ENCODE data around the gene LETMD1.
"Not testable (repeated sequence)": the region's sequence is repeated elsewhere in the genome, so short reads cannot be mapped to it uniquely, and the experiment has no call there.

Gene LETMD1, protein sequence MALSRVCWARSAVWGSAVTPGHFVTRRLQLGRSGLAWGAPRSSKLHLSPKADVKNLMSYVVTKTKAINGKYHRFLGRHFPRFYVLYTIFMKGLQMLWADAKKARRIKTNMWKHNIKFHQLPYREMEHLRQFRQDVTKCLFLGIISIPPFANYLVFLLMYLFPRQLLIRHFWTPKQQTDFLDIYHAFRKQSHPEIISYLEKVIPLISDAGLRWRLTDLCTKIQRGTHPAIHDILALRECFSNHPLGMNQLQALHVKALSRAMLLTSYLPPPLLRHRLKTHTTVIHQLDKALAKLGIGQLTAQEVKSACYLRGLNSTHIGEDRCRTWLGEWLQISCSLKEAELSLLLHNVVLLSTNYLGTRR

DNA sequence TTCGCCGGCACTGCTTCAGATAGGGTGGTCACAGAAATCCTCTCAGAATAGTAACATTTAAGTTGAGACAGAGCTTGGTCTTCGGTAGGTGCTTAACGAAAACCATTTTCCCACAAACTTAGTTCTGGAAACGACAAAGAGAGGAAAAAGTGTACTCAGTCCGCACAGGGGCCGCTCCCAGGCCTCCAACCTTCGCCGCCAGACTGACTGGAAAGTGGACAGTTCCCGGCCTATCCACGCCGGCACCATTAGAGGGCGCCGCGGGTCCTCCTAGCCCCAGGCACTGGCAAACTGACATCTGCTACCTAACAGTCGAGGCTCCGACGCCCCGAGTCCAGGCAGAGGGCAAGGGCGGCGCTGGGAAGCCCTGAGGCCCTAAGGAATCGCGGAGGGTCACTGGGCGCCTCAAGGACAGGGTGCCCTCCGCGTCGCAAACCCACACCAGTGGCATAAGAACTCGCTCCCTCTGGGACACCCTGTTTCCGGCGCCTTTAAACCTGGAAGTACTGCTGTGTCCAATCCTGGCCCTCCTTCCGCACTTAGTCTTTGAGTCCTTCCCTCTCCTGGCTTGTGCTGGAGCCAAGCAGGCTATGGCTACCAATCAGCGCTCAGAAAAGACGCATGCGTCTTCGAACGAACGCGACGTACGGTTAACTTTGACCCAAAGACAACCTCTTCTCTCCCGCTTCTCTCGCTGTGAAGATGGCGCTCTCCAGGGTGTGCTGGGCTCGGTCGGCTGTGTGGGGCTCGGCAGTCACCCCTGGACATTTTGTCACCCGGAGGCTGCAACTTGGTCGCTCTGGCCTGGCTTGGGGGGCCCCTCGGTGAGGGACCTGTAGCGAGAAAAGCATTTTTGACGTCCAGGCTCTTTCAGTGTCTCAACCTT is at the start of gene LETMD1:
TSS of gene LETMD1 (plus strand) at position 673 of the 886 bp plus-strand sequence. CDS start at position 703, 30 bp downstream.
- peak within 1 kb of the TSS; percentile 73 for H3K27ac ChIP-seq
- DNase-seq (ENCODE audit: low read depth, low spot score) = peak; percentile 96

DNA sequence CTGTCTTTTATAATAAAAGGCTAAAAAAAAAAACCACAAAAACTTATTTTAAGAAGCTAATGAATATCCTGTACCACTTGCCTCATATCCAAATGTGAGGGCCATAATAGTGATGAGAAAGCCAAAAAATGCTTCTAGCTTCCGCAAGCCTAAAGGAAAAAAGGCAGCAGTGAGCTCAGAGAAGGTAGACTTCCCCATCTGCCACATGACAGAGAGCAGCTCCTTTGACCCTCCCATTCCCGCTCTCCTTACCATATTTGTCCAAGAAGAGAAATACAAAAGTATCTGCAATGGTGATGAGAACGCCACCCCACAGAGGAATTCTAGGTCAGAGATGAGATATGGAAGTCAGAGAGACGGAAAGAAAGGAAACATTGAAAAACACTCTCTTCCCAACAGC is 49.0 kb upstream of the LETMD1 start:
- no peak for DNase-seq (ENCODE audit: low read depth, low spot score)
- H3K27ac ChIP-seq = no peak overlapping the region

DNA sequence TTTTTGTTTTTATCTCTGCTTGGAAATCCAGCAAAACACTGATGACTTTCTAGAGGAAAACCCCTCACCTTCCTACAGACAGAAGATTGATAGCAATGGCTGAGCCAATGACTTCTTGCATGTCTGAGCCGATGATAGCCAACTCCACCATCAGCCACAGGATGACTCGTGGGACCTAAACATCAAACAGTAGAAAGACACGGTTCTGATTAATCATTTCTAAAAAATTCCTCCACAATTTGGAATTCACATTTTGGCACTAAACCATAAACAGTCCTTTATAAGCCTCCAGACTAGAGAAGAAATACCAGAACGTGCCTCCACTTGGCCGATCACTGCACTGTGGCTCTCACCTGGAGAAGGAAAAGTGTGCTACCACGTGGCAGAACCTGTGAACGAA is 47.9 kb upstream of the LETMD1 start:
- no peak overlapping the region for H3K27ac ChIP-seq
- DNase-seq (ENCODE audit: low read depth, low spot score) = no peak

DNA sequence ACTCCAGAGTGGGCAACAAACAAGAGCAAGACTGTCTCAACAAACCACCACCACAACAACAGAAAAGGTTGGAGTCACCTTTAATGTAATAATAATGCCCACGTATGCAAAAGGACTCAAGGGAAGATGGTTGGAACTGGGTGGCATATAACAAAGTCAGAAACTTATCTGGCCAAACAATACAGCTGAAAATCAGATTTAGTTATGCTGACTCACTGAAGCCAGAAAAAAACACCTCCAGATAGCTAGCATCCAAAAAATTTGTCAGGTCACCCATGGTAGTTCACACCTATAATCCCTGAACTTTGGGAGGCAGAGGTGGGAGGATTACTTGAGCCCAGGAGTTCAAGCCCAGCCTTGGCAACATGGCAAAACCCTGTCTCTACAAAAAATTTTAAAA is 46.3 kb upstream of the LETMD1 start:
- no peak for DNase-seq (ENCODE audit: low read depth, low spot score)
- no peak overlapping the region for H3K27ac ChIP-seq

DNA sequence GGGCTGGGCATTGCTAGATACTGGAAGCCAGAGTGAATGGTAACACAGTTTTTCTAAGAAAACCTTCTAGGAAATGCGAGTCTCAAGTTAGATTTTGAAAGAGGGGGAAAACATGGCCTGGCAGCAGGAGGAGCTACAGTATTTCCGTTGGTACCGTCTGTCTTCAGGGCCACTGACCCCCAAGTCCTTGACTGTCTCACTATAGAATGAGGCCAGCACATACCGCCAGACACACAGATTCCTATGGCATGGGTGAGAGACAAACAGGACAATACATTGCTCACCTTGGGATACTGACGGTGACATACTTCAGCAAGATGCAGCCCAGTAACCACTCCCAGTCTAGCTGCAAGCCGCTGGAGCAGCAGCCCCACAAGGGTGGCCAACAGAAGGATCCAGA is 43.6 kb upstream of the LETMD1 start:
- no peak for DNase-seq (ENCODE audit: low read depth, low spot score)
- no peak overlapping the region for H3K27ac ChIP-seq

DNA sequence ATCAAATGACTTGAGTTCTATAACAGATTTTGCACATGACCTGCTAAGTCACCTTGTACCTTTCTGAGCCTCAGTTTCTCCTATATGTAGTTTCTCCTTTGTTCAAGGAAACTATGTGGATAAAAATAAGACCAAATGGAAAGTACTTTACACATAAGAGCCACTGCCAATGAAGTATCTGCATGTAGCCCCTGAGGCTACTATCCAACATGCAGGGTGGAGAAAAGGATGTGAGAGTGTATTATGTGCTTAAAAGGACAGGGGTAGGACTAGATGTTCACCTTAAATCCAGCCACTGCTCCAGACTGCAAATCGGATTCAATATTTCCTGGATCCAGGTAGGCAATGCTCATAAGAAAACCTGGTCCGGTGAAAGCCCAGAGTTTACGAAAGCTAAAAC is 43.1 kb upstream of the LETMD1 start:
- H3K27ac ChIP-seq = no peak overlapping the region
- DNase-seq (ENCODE audit: low read depth, low spot score) = no peak

DNA sequence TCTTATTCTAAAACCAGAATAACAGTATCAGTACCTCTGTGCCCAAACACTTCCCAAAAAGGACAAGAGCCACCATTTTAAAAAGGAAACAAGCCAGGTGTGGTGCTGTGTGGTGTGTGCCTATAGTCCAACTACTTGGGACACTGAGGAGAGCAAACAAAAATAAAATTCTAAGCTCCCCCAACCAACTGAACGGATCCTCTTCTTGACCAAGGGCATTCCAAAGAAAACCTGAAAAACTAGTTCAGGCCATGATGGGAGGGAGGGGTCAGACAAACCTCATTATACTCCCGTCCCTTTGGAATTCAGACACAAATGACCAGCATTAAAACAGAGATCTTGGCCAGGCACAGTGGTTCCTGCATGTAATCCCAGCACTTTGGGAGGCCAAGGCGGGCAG is 42.5 kb upstream of the LETMD1 start:
- peak overlapping the region; percentile 23 for H3K27ac ChIP-seq
- no peak for DNase-seq (ENCODE audit: low read depth, low spot score)

DNA sequence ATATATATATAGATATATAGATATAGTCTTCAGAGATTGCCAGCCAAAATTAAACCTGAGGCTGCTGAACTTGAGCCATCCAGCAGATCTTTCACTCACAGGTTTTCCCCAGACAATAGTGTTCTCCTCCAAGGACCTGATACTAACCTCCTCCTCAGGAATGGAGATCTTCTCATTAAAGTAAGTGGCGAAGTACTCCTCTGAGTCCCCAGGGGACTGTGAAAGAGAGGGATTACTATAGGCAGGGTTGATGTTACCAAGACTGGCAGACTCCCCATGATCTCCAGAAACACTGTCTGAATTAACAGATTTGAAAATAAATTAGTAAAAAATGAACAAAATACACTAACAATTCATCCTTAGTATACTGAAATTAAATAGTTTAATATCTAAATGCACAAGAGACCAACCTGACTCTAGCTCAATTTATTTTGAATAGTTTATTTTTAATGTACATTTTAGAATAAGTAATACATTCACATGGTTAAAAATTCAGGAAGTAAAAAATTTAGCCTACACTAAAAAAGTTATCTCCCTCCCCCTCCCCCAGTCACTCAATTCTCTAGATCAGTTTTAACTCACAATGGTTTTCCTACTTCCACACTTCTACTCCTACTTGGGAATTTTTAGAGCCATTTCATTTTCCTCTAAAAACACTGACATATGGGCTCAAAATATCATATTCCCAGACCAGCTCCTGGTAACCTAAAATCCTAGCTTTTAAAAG is 39.6 kb upstream of the LETMD1 start:
- DNase-seq (ENCODE audit: low read depth, low spot score) = no peak
- no peak overlapping the region for H3K27ac ChIP-seq

DNA sequence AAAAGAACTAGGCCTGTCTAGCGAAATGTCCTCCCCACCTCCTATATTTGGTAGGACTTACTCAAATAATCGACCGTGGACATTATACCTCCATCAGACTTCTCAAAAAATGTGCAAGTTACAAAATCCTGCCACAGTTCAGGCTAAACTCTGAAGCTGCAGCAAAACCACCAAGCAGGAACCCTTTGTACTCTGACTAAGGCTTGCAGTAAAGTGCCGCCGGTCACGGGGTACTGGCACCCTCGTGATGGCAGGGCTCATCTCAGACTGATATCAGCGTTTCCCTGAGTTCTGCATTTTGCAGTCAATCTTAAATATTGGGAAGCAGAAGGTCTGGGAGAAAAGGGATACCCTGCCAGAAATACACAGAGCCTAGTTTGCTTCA is 39.1 kb upstream of the LETMD1 start:
- no peak for DNase-seq (ENCODE audit: low read depth, low spot score)
- no peak overlapping the region for H3K27ac ChIP-seq

DNA sequence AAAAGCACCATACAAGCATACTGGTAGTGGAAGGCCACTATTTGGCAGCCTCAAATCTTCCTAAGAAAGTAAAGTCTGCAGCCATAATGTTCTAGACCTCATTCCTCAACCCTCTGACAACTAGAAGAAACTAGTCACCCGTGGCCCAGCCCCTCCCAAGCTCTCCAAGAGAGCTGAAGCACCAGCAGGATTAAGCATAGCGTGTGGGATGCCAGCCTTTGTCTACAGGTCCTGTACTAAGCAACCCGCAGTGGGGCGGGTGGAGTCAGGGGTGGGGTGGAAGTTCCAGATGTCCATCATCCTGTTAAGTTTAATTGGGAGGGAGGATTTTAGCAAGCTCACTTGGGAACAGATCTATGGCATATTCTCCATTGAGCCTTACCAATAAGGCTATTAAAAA is 36.2 kb upstream of the LETMD1 start:
- no peak for DNase-seq (ENCODE audit: low read depth, low spot score)
- H3K27ac ChIP-seq = no peak overlapping the region

DNA sequence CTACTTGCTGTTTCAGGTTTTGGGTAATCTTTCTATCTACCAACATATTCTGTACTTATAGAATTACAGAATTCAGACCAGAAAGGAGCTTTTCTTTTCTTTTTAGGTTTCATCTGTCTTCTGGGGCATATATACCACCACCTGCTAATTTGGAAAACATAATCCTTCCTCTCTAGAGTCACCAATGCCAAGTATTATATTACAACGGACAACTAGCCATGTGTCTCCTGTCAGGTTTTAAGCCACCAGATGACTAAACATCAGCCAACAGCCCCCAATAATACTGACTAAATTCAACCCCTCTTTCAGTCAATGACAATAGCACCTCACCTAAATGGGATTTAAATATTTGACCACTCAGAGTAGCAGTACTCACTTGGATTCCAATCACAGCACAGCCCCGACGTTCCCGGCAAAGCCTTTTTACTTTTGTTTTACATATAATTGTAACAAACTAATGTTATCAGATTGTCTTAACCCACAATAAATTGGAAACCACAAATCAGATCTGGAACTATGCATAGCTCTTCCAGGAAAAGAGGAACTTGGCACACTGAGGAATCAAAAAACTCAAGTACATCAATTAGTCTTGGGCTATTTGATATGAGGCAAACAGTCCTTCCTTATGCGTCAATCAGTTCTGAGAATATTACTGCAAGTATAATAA is 35.4 kb upstream of the LETMD1 start:
- DNase-seq (ENCODE audit: low read depth, low spot score) = no peak
- H3K27ac ChIP-seq = peak overlapping the region; percentile 2

DNA sequence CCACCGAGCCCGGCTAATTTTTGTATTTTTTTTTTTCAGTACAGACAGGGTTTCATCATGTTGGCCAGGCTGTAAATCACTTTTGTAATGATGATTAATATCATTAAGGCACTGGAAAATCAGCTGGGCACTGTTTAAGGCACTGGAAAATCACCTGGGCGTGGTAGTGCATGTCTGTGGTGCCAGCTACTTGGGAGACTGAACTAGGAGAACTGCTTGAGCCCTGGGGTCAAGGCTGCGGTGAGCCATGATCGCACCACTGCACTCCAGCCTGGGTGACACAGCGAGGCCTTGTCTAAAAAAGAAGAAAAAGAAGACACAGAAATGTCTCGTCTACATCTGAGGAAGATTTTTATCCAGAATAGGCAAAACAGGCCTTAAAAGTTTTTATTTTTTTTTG is 34.7 kb upstream of the LETMD1 start:
- H3K27ac ChIP-seq = peak overlapping the region; percentile 2
- DNase-seq (ENCODE audit: low read depth, low spot score) = no peak

DNA sequence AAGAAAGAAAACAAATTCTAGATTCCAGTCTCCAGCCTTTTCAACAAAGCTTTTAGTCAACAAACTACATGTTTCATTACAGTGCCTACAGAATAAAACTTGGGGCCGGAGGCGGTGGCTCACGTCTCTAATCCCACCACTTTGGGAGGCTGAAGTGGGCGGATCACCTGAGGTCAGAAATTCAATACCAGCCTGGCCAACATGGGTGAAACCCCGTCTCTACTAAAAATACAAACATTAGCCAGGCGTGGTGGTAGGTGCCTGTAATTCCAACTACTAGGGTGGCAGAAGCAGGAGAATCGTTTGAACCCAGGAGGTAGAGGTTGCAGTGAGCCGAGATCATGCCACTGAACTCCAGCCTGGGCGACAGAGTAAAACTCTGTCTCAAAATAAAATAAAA is 33.7 kb upstream of the LETMD1 start:
- DNase-seq (ENCODE audit: low read depth, low spot score); H3K27ac ChIP-seq: not testable (repeated sequence)

DNA sequence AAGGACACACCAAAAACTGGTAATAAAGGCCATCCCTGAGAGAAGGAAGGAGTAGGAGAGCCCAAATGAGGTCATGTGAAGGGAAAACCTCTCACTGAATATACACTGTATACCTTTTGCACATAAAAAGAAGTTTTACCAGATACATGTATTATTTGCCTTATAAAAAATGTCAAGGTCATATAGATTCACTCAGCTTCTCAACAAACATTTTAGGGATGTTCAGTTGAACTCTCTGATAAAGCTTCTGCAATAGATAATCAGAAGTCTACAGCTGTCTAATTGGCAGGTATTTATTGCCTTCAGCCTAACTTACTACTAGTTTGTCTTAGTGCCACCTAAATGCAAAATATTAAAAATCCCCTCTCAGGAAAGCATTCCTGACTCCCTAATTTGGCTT is 30.7 kb upstream of the LETMD1 start:
- DNase-seq (ENCODE audit: low read depth, low spot score) = no peak
- H3K27ac ChIP-seq = no peak overlapping the region

DNA sequence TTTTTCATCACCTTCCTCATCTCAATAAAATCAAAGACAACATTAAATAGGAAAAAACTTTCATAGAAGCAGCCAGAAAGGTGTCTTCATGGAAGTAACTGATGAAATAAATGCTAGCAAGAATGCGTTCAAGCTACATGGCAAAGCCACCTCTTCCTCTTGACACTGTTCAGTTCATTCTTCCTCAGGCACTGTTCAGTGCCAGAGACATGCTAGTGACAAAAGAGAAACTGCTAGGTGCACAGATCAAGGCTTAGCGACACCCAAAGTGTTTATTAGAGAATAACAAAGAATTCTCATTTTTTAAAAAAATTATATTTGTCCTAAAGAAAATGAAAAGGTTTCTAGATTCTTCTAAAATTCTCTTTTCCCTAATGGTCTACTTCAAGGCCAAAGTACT is 29.2 kb upstream of the LETMD1 start:
- DNase-seq (ENCODE audit: low read depth, low spot score) = no peak
- no peak overlapping the region for H3K27ac ChIP-seq

DNA sequence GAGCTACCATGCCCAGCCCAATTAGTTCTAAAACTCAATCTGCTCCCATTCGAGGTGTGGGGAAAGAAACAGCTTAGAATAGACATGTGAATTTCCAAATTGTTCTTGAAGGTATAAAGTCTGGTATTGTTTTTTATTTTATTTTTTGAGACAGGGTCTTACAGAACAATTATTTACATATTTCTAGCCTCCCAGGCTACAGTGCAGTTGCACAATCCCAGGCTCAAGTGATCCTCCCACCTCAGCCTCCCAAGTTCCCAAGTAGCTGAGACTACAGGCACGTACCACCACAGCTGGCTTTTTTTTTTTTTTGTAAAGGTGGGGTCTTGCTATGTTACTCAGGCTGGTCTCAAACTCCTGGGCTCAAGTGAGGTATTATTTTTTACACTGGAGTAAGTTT is 28.2 kb upstream of the LETMD1 start:
- H3K27ac ChIP-seq = no peak overlapping the region
- DNase-seq (ENCODE audit: low read depth, low spot score) = no peak

DNA sequence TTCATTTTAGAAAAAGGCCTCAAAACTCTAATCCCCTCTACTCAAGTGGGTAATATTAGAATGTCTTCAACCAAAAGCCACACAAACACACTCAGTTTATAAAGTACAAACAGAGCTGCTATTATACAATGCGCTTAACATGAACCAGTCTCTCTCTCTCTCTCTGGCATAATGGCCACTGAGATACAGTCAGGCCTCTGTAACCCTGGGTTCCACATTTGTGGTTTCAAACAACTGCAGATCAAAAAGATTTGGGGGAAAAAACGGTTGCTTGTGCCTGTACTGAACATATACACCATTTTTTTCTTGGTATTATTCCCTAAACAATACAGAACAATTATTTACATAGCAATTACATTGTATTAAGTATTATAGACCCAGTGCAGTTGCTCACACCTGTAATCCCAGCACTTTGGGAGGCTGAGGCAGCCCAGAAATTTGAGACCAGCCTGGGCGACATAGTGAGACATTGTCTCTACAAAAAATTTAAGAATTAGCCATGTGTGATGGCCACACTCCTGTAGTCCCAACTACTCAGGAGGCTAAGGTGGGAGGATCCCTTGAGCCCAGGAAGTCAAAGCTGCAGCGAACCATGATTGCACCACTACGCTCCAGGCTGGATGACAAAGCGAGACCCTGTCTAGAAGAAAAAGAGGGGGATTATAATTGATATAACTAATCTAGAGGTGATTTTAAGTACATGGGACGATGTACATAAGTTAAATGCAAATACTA is 27.5 kb upstream of the LETMD1 start:
- H3K27ac ChIP-seq = no peak overlapping the region
- DNase-seq (ENCODE audit: low read depth, low spot score) = no peak

DNA sequence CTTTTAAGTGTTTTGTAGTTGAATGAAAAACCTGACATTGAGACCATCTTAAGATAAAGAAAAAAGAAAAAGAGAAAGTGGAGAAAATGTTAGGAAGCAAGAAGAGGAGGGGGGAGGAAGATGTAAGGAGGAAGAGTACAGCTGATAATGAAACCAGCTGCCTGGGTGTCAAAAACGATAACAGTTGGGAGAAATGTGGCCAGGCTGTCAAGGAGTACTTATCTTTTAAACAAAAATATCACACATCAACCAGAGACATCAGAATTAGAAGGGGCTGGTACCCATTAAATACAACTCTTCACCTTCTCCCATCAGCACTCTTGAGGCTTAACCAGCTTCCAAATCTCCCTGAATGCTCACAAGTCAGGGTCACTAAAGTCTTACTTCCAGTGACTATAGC is 26.4 kb upstream of the LETMD1 start:
- no peak overlapping the region for H3K27ac ChIP-seq
- DNase-seq (ENCODE audit: low read depth, low spot score) = no peak

DNA sequence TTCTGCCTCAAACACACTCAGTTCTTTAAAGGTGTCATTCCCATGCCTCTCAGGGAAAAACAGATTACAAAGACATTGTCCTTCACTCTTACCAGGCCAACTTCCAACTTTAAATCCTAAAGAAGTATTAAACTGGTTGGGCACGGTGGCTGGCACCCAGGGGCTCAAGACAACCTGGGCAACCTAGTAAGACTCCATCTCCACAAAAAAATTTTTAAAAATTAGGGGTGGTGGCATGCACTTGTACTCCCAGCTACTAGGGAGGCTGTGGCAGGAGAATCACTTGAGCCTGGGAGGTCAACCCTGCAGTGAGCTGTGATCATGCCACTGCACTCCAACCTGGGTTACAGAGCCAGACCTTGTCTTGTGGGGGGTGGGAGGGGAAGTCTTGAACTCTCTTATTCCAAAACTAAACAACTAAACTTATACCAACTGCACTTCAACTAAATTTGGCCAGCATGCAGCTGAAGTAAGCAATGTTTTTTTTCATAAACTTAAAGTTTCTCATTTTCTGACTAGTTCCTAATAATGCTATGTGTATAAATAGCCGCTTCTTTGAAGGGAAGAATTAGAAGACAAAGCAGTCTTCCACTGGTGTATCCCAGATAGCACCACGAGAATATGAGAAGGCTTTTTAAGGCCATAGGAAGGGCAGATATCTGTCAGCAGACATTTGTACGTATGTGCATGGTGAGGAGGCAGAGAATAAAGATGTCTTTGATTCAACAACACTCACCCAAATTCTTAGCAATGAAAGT is 24.3 kb upstream of the LETMD1 start:
- peak overlapping the region; percentile 94 for H3K27ac ChIP-seq
- DNase-seq (ENCODE audit: low read depth, low spot score) = no peak
